T-helper 2 cell treated with Interferon-gamma antibody and Interleukin-4, amounts not matched to agents 5 μg/mL and 100 μg/mL, for 36 hours (primary cell): Measurements from ENCODE around the gene APBB1IP.
"Not testable (repeated sequence)": the region's sequence is repeated elsewhere in the genome, so short reads cannot be mapped to it uniquely, and the experiment has no call there.

Experiments used
- DNase-seq: peaks from one replicate; pipeline ENCODE4 v3.0.0; 2021; ENCODE audit warnings: low spot score
- H3K27ac Mint-ChIP-seq: one replicate; pipeline ENCODE4 v1.8.0; 2021; ENCODE audit warnings: mild to moderate bottlenecking, mixed read lengths
- H3K27me3 Mint-ChIP-seq: one replicate; pipeline ENCODE4 v1.8.0; 2021; ENCODE audit warnings: low read depth, mixed read lengths
- H3K36me3 Mint-ChIP-seq: one replicate; pipeline ENCODE4 v1.8.0; 2021; ENCODE audit warnings: low read depth, mixed read lengths
- H3K4me1 Mint-ChIP-seq: one replicate; pipeline ENCODE4 v1.8.0; 2021; ENCODE audit warnings: low read depth, mixed read lengths
- H3K4me3 Mint-ChIP-seq: one replicate; pipeline ENCODE4 v1.8.0; 2022; ENCODE audit warnings: mild to moderate bottlenecking, moderate library complexity, mixed read lengths
- H3K9me3 Mint-ChIP-seq: one replicate; pipeline ENCODE4 v1.8.0; 2021; ENCODE audit warnings: mixed read lengths

The APBB1IP gene

DNA sequence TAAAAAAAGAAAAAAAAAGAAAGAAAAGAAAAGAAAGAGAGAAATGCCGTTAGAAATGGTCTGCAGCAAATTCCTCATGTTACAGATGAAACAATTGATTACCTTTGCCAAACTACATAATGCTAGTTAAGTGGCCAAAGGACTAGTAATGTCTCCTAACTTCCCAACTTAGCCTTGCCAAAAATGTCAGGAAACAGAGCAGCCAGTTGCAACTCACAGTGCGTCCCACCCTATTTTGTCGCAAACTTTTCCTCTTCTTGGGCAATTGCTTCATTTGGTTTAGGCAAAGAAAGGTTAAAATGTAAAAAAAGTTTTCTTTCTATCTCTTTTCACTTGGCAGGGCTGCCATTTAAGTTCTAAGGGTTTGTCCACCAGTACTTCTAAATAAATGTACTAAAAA lies 53.1 kb downstream of the APBB1IP start:
- Mint-ChIP-seq H3K27ac (peak overlapping the region; percentile 23), H3K4me3 (no peak overlapping the region), H3K27me3 (no peaks in the 10 kb centered on the region), H3K9me3 (peaks cover 5% of the 10 kb centered on the region), H3K4me1 (peaks cover 32% of the 10 kb centered on the region), H3K36me3 (peaks cover 46% of the 10 kb centered on the region)
- no peak for DNase-seq

DNA sequence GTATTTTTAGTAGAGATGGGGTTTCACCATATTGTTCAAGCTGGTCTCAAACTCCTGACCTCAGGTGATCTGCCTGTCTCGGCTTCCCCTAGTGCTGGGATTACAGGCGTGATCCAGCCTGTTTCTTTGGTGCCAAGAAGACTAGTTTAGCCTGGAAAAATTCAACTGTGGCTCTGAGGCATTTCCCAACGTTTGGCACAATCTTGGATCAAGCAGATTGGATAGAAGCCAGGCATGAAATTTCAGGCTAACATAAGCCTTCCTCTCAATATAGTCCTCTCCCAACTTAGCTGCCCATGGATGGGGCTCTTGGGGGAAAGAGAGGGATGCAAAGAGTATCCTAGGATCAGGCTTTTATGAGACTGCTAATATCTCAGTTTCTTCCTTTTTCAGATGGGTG lies 53.8 kb downstream of the APBB1IP start:
- Mint-ChIP-seq H3K9me3 (peaks cover 5% of the 10 kb centered on the region), H3K4me3 (no peak overlapping the region), H3K4me1 (peaks cover 27% of the 10 kb centered on the region), H3K27ac (no peak overlapping the region), H3K36me3 (peaks cover 51% of the 10 kb centered on the region), H3K27me3 (no peaks in the 10 kb centered on the region)
- DNase-seq = no peak

DNA sequence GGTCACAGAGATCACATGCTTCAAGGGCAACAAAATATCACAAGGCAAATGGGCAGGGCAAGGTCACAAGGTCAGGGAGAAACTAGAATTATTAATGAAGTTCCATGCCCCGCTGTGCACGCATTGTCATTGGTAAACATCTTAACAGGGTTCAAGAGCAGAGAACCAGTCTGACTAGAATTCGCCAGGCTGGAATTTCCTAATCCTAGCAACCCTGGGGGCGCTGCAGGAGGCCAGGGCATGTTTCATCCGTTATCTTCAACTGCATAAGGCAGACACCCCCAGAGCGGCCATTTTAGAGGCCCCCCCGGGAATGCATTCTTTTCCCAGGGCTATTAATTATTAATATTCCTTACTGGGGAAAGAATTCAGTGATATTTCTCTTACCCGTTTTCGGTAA lies 54.6 kb downstream of the APBB1IP start:
- peaks cover 55% of the 10 kb centered on the region for H3K36me3 Mint-ChIP-seq
- not testable (repeated sequence) for H3K9me3 Mint-ChIP-seq, H3K27ac Mint-ChIP-seq, DNase-seq, H3K4me3 Mint-ChIP-seq, H3K27me3 Mint-ChIP-seq
- peaks cover 20% of the 10 kb centered on the region for H3K4me1 Mint-ChIP-seq

DNA sequence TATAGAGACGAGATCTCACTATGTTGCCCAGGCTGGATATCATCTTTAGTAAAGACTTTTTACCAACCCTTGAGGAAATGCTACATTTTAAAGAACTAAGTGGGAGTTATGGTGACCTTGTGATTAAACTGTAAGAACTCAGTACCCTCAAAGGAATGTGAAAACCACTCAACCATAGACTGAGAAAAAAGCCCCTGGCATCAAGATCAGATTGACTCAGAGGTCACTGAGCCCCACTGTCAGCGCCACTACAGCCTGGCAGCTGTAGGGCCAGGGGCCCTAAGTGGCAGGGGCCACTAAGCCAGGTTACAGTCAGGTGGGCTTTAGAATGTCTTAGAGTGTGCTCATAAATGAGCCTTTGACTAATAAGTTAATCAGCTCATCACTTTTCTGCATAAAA lies 55.9 kb downstream of the APBB1IP start:
- Mint-ChIP-seq H3K27ac (no peak overlapping the region), H3K4me1 (peaks cover 10% of the 10 kb centered on the region), H3K9me3 (peaks cover 5% of the 10 kb centered on the region), H3K27me3 (no peaks in the 10 kb centered on the region), H3K4me3 (no peak overlapping the region), H3K36me3 (peaks cover 53% of the 10 kb centered on the region)
- DNase-seq = no peak

DNA sequence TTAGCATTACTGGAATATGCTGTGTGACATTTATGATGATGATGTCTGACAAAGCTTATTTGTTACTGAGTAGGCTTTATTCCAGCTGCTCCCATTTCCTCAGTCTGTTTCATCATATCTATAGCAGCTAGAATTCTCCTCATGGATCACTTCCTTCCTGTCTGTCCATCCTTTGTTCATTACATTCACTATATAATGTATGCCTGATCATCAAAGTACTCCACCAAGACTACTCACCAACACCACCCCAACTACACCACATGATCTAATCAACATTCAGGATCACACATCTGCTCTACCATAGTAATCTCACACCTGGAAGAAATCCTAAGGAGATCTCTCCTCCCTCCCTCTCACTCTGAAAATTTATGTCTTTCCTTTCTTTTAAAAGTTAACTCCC lies 61.3 kb downstream of the APBB1IP start:
- no peak overlapping the region for H3K4me3 Mint-ChIP-seq
- DNase-seq = no peak
- H3K27me3 Mint-ChIP-seq = no peaks in the 10 kb centered on the region
- peaks cover 60% of the 10 kb centered on the region for H3K36me3 Mint-ChIP-seq
- H3K27ac Mint-ChIP-seq = no peak overlapping the region
- no peaks in the 10 kb centered on the region for H3K9me3 Mint-ChIP-seq
- H3K4me1 Mint-ChIP-seq = peaks cover 3% of the 10 kb centered on the region

DNA sequence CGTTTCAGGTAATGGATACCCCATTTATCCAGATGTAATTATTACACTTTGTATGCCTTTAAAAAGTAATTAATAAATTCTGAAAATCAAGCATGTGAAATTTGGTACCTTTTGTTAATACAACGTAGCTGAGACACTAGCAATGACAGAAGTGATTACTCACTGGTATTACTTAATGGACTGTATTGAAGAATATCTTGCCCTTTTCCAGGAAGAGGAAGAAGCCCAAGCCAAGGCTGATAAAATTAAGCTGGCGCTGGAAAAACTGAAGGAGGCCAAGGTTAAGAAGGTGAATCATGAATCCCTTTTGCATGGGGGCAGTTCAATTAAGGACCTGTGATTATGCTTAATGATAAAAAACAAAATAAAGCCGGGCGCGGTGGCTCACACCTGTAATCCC lies 64.8 kb downstream of the APBB1IP start:
- no peak for DNase-seq
- Mint-ChIP-seq H3K4me3 (no peak overlapping the region), H3K27me3 (no peaks in the 10 kb centered on the region), H3K27ac (peak overlapping the region; percentile 6), H3K36me3 (peaks cover 61% of the 10 kb centered on the region), H3K9me3 (no peaks in the 10 kb centered on the region), H3K4me1 (peaks cover 3% of the 10 kb centered on the region)

DNA sequence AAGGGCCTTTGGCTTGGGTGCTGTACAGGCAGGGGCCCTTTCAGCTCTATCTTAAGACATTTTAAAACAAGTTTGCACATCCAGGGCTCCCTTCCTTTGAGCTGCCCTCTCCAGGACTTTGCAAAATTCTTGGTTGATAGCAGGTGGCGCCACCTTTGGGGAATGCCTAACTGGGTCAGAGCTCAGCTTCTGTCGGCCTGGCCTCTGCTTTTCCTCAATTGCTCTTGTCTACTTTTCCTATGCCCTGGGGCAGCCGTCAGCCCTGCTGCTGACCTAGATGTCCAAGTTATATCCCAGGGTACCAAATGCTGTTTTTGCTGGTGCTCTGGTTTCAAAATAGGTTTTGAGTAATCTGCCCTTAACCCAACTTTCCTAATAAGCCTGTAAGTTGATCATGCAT lies 65.8 kb downstream of the APBB1IP start:
- no peaks in the 10 kb centered on the region for H3K27me3 Mint-ChIP-seq
- peak overlapping the region; percentile 43 for H3K27ac Mint-ChIP-seq
- H3K9me3 Mint-ChIP-seq = no peaks in the 10 kb centered on the region
- DNase-seq = no peak
- peaks cover 3% of the 10 kb centered on the region for H3K4me1 Mint-ChIP-seq
- peaks cover 58% of the 10 kb centered on the region for H3K36me3 Mint-ChIP-seq
- no peak overlapping the region for H3K4me3 Mint-ChIP-seq

DNA sequence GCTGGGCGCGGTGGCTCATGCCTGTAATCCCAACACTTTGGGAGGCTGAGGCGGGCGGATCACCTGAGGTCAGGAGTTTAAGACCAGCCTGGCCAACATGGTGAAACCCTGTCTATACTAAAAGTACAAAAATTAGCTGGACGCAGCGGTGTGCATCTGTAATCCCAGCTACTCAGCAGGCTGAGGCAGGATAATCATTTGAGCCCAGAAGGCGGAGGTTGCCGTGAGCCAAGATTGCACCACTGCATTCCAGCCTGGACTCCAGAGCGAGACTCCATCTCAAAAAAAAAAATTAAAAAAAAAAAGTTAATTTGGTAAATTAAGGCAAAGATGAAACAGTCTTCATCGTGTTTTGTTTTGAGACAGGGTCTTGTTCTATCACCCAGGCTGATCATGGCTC lies 66.3 kb downstream of the APBB1IP start:
- peaks cover 62% of the 10 kb centered on the region for H3K36me3 Mint-ChIP-seq
- not testable (repeated sequence) for DNase-seq, H3K27ac Mint-ChIP-seq, H3K9me3 Mint-ChIP-seq, H3K27me3 Mint-ChIP-seq, H3K4me3 Mint-ChIP-seq, H3K4me1 Mint-ChIP-seq

DNA sequence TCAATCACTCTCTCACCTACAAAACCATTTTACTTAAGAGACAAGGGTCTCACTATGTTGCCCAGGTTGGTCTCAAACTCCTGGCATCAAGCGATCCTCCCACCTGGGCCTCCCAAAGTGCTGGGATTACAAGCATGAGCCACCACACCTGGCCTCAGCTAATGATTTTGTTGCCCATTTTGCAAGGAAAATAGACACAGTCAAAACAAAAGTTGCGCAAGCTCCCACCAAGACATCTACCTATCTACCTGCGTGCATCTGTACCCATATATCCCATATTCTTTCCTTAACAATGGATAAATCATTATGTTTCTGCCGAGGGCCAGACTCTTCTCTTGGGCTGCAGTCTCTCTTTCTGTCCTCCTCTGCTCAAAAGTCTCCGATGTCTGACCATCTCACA lies 67.3 kb downstream of the APBB1IP start:
- no peak overlapping the region for H3K4me3 Mint-ChIP-seq
- H3K36me3 Mint-ChIP-seq = peaks cover 63% of the 10 kb centered on the region
- no peaks in the 10 kb centered on the region for H3K27me3 Mint-ChIP-seq
- no peak overlapping the region for H3K27ac Mint-ChIP-seq
- peaks cover 3% of the 10 kb centered on the region for H3K4me1 Mint-ChIP-seq
- no peak for DNase-seq
- no peaks in the 10 kb centered on the region for H3K9me3 Mint-ChIP-seq

DNA sequence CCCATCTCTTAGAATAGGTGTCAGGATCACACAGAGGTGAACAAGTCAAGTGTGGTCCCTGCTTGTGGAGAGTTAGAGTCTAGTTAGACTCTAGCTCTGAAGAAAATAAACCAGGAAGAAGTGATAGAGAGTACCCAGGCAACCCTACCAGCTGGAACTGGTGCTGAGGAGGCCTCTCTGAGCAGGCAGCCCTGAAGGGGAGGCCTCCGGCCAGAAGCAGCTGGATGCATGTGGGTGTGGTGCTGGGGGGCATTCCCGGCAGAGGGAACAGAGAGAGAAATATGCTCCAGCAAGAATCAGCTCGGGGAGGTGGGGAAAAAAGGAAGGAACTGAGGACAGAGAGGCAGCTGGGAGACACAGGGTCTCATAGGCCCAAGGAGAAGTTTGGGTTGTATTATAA lies 68.6 kb downstream of the APBB1IP start:
- Mint-ChIP-seq H3K27ac (no peak overlapping the region), H3K4me1 (peaks cover 3% of the 10 kb centered on the region), H3K27me3 (no peaks in the 10 kb centered on the region), H3K4me3 (no peak overlapping the region), H3K36me3 (peaks cover 66% of the 10 kb centered on the region), H3K9me3 (no peaks in the 10 kb centered on the region)
- no peak for DNase-seq

DNA sequence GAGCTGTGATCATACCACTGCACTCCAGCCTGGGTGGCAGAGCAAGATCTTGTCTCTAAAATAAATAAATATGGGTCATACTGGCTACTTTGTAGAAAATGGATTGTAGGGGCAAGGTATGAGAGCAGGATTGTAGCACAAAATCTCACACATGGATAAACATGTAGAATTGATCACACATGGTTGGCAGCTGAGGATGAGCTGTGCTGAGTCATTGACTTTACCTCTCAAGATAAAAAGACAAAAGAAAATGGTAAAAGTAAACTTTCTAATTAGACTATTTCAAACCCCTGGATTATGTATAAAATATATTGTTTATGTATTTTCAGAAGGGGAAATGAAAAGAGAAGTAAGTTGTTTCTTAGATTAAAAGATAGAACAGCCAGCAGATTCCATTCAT lies 69.3 kb downstream of the APBB1IP start:
- peaks cover 71% of the 10 kb centered on the region for H3K36me3 Mint-ChIP-seq
- no peaks in the 10 kb centered on the region for H3K9me3 Mint-ChIP-seq
- H3K27ac Mint-ChIP-seq = no peak overlapping the region
- H3K4me1 Mint-ChIP-seq = peaks cover 3% of the 10 kb centered on the region
- no peak overlapping the region for H3K4me3 Mint-ChIP-seq
- DNase-seq = no peak
- H3K27me3 Mint-ChIP-seq = no peaks in the 10 kb centered on the region

DNA sequence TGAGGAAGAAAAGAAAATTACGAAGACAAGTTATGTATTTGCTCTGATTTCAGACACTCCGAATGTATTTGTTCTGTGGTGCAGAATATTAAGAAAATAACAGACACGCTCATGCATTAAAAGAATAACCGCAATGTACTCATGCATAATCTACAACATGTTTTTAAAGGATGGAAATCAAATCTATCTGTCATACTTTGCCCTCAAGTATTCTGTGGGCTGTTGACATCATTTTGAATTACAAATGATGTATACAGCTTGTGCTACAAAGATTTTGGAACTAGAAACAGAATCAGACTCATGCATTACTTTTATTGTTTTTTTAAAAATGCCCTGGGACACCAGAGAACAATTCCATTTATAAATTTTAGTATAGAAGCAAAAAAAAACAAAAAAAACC lies 69.9 kb downstream of the APBB1IP start:
- Mint-ChIP-seq H3K4me1 (peaks cover 3% of the 10 kb centered on the region), H3K9me3 (peaks cover 2% of the 10 kb centered on the region), H3K4me3 (no peak overlapping the region), H3K27ac (no peak overlapping the region), H3K36me3 (peaks cover 74% of the 10 kb centered on the region), H3K27me3 (no peaks in the 10 kb centered on the region)
- no peak for DNase-seq

DNA sequence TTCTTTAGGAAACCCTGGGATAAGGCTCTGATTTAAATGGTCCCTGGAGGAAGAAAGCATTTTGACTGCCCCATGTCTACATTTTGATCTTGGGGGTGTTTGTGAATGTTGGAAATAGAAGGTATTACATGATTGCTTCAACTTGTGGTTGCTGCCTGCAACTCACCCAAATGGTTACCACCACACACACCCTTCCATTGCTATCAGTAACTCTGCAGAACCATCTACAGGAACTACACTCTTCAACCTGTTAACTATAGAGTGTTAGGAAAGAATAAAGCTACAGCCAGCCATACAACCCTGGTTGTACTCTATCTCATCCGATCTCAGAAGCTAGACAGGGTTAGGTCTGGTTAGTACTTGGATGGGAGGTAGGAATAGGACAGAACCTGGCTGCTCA lies 71.2 kb downstream of the APBB1IP start:
- H3K36me3 Mint-ChIP-seq = peaks cover 78% of the 10 kb centered on the region
- H3K4me1 Mint-ChIP-seq = no peaks in the 10 kb centered on the region
- H3K27ac Mint-ChIP-seq = no peak overlapping the region
- H3K9me3 Mint-ChIP-seq = peaks cover 4% of the 10 kb centered on the region
- H3K27me3 Mint-ChIP-seq = no peaks in the 10 kb centered on the region
- no peak for DNase-seq
- H3K4me3 Mint-ChIP-seq = no peak overlapping the region

DNA sequence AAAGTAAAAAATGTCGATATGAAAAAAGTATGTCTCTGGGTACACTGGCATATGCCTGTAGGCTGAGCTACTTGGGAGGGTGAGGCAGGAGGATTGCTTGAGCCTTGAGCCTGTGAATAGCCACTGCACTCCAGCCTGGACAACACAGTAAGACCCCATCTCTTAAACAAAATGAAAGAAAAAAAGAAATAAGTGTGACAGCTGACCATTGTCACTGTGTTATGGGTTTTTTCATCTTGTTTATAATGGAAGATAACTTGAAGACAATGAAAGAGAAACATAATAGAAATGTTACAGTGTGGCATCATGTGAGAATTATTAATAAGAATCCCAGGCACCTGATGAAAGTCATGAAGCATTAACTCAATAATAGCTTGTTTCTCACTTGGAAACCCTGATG lies 75.0 kb downstream of the APBB1IP start:
- no peaks in the 10 kb centered on the region for H3K27me3 Mint-ChIP-seq
- no peak overlapping the region for H3K27ac Mint-ChIP-seq
- H3K36me3 Mint-ChIP-seq = peaks cover 73% of the 10 kb centered on the region
- DNase-seq = no peak
- no peak overlapping the region for H3K4me3 Mint-ChIP-seq
- peaks cover 4% of the 10 kb centered on the region for H3K9me3 Mint-ChIP-seq
- no peaks in the 10 kb centered on the region for H3K4me1 Mint-ChIP-seq

DNA sequence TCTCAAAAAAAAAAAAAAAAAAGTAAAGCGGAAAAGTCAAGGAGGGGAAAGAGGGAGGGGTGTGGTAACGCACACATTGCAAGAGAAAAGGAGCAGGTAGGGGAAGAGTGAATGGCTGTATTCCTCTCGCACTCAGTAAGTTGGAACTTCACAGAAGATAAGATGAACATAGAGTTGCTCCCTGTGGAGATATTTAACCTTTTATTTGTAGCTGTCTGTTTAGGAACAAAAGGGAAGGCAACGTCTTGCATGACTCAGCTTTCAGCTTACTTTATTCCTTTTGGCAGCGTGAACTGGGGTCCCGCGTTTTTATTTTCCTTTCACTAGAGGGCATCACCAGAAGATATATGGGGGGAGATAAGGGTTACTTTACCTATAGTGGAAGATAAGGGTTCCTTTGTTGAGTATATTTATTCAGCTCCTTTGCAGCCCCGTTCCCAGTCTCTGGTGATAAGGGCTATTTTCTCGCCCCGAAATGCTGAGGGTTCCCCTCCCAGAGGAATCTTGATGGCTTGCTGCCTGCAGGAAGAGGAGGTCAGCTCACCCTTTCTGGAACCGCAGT lies 78.5 kb downstream of the APBB1IP start:
- H3K27me3 Mint-ChIP-seq = no peaks in the 10 kb centered on the region
- peaks cover 80% of the 10 kb centered on the region for H3K36me3 Mint-ChIP-seq
- no peaks in the 10 kb centered on the region for H3K4me1 Mint-ChIP-seq
- no peak overlapping the region for H3K4me3 Mint-ChIP-seq
- H3K9me3 Mint-ChIP-seq = peaks cover 17% of the 10 kb centered on the region
- no peak overlapping the region for H3K27ac Mint-ChIP-seq
- DNase-seq = no peak
